HTR-8/SVneo (cell line): ENCODE measurements around the gene CDKL4.
"Not testable (repeated sequence)": the region's sequence is repeated elsewhere in the genome, so short reads cannot be mapped to it uniquely, and the experiment has no call there.

Experiments
- DNase-seq: peaks from one replicate; pipeline ENCODE4 v3.0.0; 2011; ENCODE audit warnings: low spot score, mixed read lengths; ENCODE audit not compliant: insufficient read length
- FAIRE-seq: peaks from 2 replicates; lab custom pipeline; 2011; peaks lifted over from hg19 to GRCh38; lab: Jason Lieb, UNC

The CDKL4 gene

GRCh38 chr2:39146630-39147029 lies 97.1 kb downstream of the CDKL4 start:
- DNase-seq (no peak), FAIRE-seq (no peak)

GRCh38 chr2:39145906-39146421 lies 97.8 kb downstream of the CDKL4 start:
- DNase-seq: no peak
- no peak for FAIRE-seq

GRCh38 chr2:39144416-39144815 lies 99.4 kb downstream of the CDKL4 start:
- no peak for FAIRE-seq

GRCh38 chr2:39142904-39143605 lies 100.7 kb downstream of the CDKL4 start:
- no peak for FAIRE-seq
- no peak for DNase-seq

More at GRCh38 chr2:39144416-39144815, 99.4 kb downstream of the CDKL4 start:
- no peak for DNase-seq

GRCh38 chr2:39141334-39142271 lies 102.2 kb downstream of the CDKL4 start:
- FAIRE-seq (no peak), DNase-seq (no peak)

- DNase-seq, FAIRE-seq: not testable (repeated sequence)
These were observed 102.8 kb downstream of the CDKL4 start for GRCh38 chr2:39140948-39141333.

- FAIRE-seq: no peak
- DNase-seq: no peak
These were observed 103.4 kb downstream of the CDKL4 start for GRCh38 chr2:39140322-39140847.

GRCh38 chr2:39139511-39140237 lies 104.1 kb downstream of the CDKL4 start:
- DNase-seq: no peak
- no peak for FAIRE-seq

GRCh38 chr2:39138837-39139211 lies 104.9 kb downstream of the CDKL4 start:
- FAIRE-seq: no peak

GRCh38 chr2:39138187-39138836 lies 105.5 kb downstream of the CDKL4 start:
- FAIRE-seq, DNase-seq: not testable (repeated sequence)

More at GRCh38 chr2:39138837-39139211, 104.9 kb downstream of the CDKL4 start:
- no peak for DNase-seq

- DNase-seq (no peak), FAIRE-seq (no peak)
These were observed 107.0 kb downstream of the CDKL4 start for GRCh38 chr2:39136799-39137198.

- DNase-seq: no peak
These were observed 108.0 kb downstream of the CDKL4 start for GRCh38 chr2:39135690-39136259.

GRCh38 chr2:39133215-39133851 lies 110.4 kb downstream of the CDKL4 start:
- FAIRE-seq (no peak), DNase-seq (no peak)

More at GRCh38 chr2:39135690-39136259, 108.0 kb downstream of the CDKL4 start:
- no peak for FAIRE-seq

- DNase-seq (no peak), FAIRE-seq (no peak)
These were observed 114.8 kb downstream of the CDKL4 start for GRCh38 chr2:39128919-39129391.

- DNase-seq (no peak), FAIRE-seq (no peak)
These were observed 115.8 kb downstream of the CDKL4 start for GRCh38 chr2:39127973-39128372.
